K562 (cell line): ENCODE data around the gene SPTBN4. TPM values are rescaled to one million over a fixed set of nuclear protein-coding genes. Genes with fewer than 3 reads are reported as not detected.
A peak's percentile ranks its signal among the peaks of the same experiment; 100 is the strongest.
"Not testable (repeated sequence)": the region's sequence is repeated elsewhere in the genome, so short reads cannot be mapped to it uniquely, and the experiment has no call there.

Source experiments
- ATAC-seq: fragments of 200-7000 bp; cut with Tn5 transposase; 3 replicates; pipeline ENCODE4 v1.9.1; 2020; ENCODE audit warnings: moderate library complexity
- BruUV-seq: library from RNA; stranded (reverse); fragments of 400-500 nt; replicated peaks from 2 replicates; lab custom pipeline; 2021; lab: Mats Ljungman, UMichigan
- CTCF ChIA-PET: fragments of 300-600 bp; formaldehyde crosslinking; extraction: SDS; loops from one replicate; lab custom pipeline; 2021; ENCODE audit warnings: low intra/inter-chr PET ratio; lab: Yijun Ruan, JAX
- POLR2A ChIA-PET: fragments of 300-600, 350-650 bp; sonication (Branson Sonifier 250); formaldehyde crosslinking; extraction: SDS; loops from one replicate; lab custom pipeline; 2021; ENCODE audit warnings: antibody characterized with exemption, inconsistent platforms; lab: Yijun Ruan, JAX
- DNase-seq, 4 experiments: peaks; one replicate each; pipeline versions ENCODE4 v3.0.0 to v3.0.0-alpha.2; 2011 to 2018; ENCODE audit warnings: low spot score in 3 of 4, mixed read lengths in 3 of 4; ENCODE audit errors: extremely low read depth in 1 of 4
- FAIRE-seq: peaks from 2 replicates; lab custom pipeline; 2011; peaks lifted over from hg19 to GRCh38; lab: Jason Lieb, UNC
- H2AFZ ChIP-seq: 2 replicates; pipeline ENCODE4 v1.6.0; 2011; ENCODE audit warnings: low read depth, low read length, control low read depth, inconsistent platforms
- H3K27ac ChIP-seq: fragments of 200-600 bp; 3 replicates; pipeline ENCODE4 v1.8.0; 2011; ENCODE audit warnings: low read depth, mild to moderate bottlenecking, control low read depth, inconsistent platforms, low read length, moderate library complexity, mixed read lengths; ENCODE audit errors: extremely low read depth
- H3K27me3 ChIP-seq, 2 experiments: fragments of 300-600 bp in 1 of 2; 2 replicates in 1 of 2; 3 replicates in 1 of 2; pipeline versions ENCODE4 v1.6.0 to v1.8.0; 2011; ENCODE audit warnings: inconsistent platforms in 2 of 2, low read length in 2 of 2, mild to moderate bottlenecking in 1 of 2, mixed read lengths in 1 of 2, moderate library complexity in 1 of 2; ENCODE audit not compliant: control insufficient read depth in 2 of 2, insufficient read depth in 2 of 2
- H3K36me3 ChIP-seq: fragments of 300-600 bp; 3 replicates; pipeline ENCODE4 v1.8.0; 2011; ENCODE audit warnings: mild to moderate bottlenecking, low read length, inconsistent platforms; ENCODE audit not compliant: control insufficient read depth, insufficient read depth
- H3K4me1 ChIP-seq, 2 experiments: fragments of 200-600 bp in 1 of 2; replicated peaks in 1 of 2; 2 replicates in 1 of 2; 3 replicates in 1 of 2; pipeline versions ENCODE4 v1.5.1 to v1.8.0; 2011; ENCODE audit warnings: inconsistent platforms in 2 of 2, low read length in 2 of 2, mild to moderate bottlenecking in 1 of 2, mixed read lengths in 1 of 2, moderate library complexity in 1 of 2; ENCODE audit not compliant: control insufficient read depth in 2 of 2, insufficient read depth in 2 of 2
- H3K4me2 ChIP-seq: 2 replicates; pipeline ENCODE4 v1.6.1; 2011; ENCODE audit warnings: low read length, control low read depth, inconsistent platforms, mixed read lengths; ENCODE audit not compliant: insufficient read depth
- H3K4me3 ChIP-seq: fragments of 200-600 bp; sonication (generic), shearing (Covaris generic); 2 replicates; pipeline ENCODE4 v1.5.1; 2016; ENCODE audit warnings: control low read depth, inconsistent platforms
- H3K79me2 ChIP-seq: fragments of 200-600 bp; 3 replicates; pipeline ENCODE4 v1.8.0; 2011; ENCODE audit warnings: low read length, inconsistent platforms; ENCODE audit not compliant: control insufficient read depth, insufficient read depth
- H3K9ac ChIP-seq, 2 experiments: 2 replicates each; pipeline versions ENCODE4 v1.6.0 to v1.6.1; 2011; ENCODE audit warnings: low read depth in 2 of 2, low read length in 2 of 2, control low read depth in 1 of 2, inconsistent platforms in 1 of 2, mild to moderate bottlenecking in 1 of 2, mixed read lengths in 1 of 2; ENCODE audit not compliant: insufficient read depth in 1 of 2
- H3K9me1 ChIP-seq: one replicate; pipeline ENCODE4 v1.6.0; 2011; ENCODE audit warnings: inconsistent platforms, mild to moderate bottlenecking, low read length, moderate library complexity; ENCODE audit not compliant: control insufficient read depth, insufficient read depth
- H3K9me3 ChIP-seq: replicated peaks from 2 replicates; pipeline ENCODE4 v1.5.1; 2011; ENCODE audit warnings: low read depth, low read length, inconsistent platforms; ENCODE audit not compliant: control insufficient read depth, insufficient read depth
- H4K20me1 ChIP-seq: replicated peaks from 2 replicates; pipeline ENCODE4 v1.6.1; 2011; ENCODE audit warnings: low read length, inconsistent platforms, mixed read lengths; ENCODE audit not compliant: control insufficient read depth, insufficient read depth
- ADNP ChIP-seq: fragments of 200-800 bp; sonication (Bioruptor generic); IDR thresholded peaks from 2 replicates; pipeline ENCODE4 v1.6.1; 2016; ENCODE audit warnings: missing genetic modification characterization, missing compliant biosample characterization
- ATF7 ChIP-seq: fragments of 450-650 bp; IDR thresholded peaks from 2 replicates; pipeline ENCODE4 v1.7.1; 2014; ENCODE audit warnings: mild to moderate bottlenecking, moderate library complexity
- BCOR ChIP-seq: fragments of 450-650 bp; IDR thresholded peaks from 2 replicates; pipeline ENCODE4 v1.6.1; 2016
- CEBPB ChIP-seq: fragments of 450-650 bp; IDR thresholded peaks from 2 replicates; pipeline ENCODE4 v1.6.1; 2016; ENCODE audit warnings: missing genetic modification characterization, missing compliant biosample characterization
- CEBPG ChIP-seq, 3 experiments: fragments of 200-800 bp in 1 of 3; sonication (Bioruptor generic) in 1 of 3; sonication (generic) in 1 of 3; formaldehyde crosslinking in 1 of 3; IDR thresholded peaks in 2 of 3; conservative IDR thresholded peaks in 1 of 3; 2 replicates each; pipeline versions ENCODE4 v1.6.1 to v1.8.0; 2016 to 2022; ENCODE audit warnings: missing compliant biosample characterization in 2 of 3, missing genetic modification characterization in 2 of 3, mild to moderate bottlenecking in 1 of 3, missing genetic modification reagents in 1 of 3
- CTBP1 ChIP-seq: fragments of 450-650 bp; IDR thresholded peaks from 2 replicates; pipeline ENCODE4 v1.6.1; 2016; ENCODE audit warnings: borderline replicate concordance
- EP400 ChIP-seq: fragments of 450-650 bp; IDR thresholded peaks from 2 replicates; pipeline ENCODE4 v1.6.1; 2017; ENCODE audit warnings: antibody characterized with exemption, mild to moderate bottlenecking, moderate library complexity
- HDGF ChIP-seq: fragments of 450-650 bp; IDR thresholded peaks from 2 replicates; pipeline ENCODE4 v1.6.1; 2016
- LARP7 ChIP-seq: fragments of 450-650 bp; IDR thresholded peaks from 2 replicates; pipeline ENCODE4 v1.6.1; 2016
- SMAD4 ChIP-seq: fragments of 250-450 bp; sonication (Bioruptor Pico); conservative IDR thresholded peaks from 2 replicates; pipeline ENCODE4 v1.8.0; 2021; ENCODE audit warnings: inconsistent platforms, mild to moderate bottlenecking, moderate library complexity
- TBP ChIP-seq: optimal IDR thresholded peaks from 2 replicates; pipeline ENCODE3; 2011; ENCODE audit warnings: low read depth, low read length, improper control_type of control experiment
- ZEB2 ChIP-seq: fragments of 450-650 bp; IDR thresholded peaks from 2 replicates; pipeline ENCODE4 v1.6.1; 2016
- ZNF197 ChIP-seq: fragments of 200-800 bp; sonication (Bioruptor generic); IDR thresholded peaks from 2 replicates; pipeline ENCODE4 v1.6.1; 2016; ENCODE audit warnings: low read depth, missing genetic modification characterization, missing compliant biosample characterization
- ZNF384 ChIP-seq: IDR thresholded peaks from 2 replicates; pipeline ENCODE4 v1.6.1; 2012; ENCODE audit warnings: low read depth, low read length, improper control_type of control experiment
- WGBS: fragments of 100-300 bp; shearing (Covaris generic); methylation state at CpG from one replicate; pipeline ENCODE4 v1.1.6; 2016; ENCODE audit warnings: low coverage, mixed read lengths; ENCODE audit not compliant: insufficient coverage; ENCODE audit errors: missing lambda C conversion rate; 5-methylcytosine and 5-hydroxymethylcytosine counted together
- in situ Hi-C: fragments of 300-500 bp; cut with MboI; formaldehyde crosslinking; loops from 4 replicates; pipeline ENCODE4 v1.15.0; 2018; ENCODE audit warnings: inconsistent platforms, mixed read lengths
- intact Hi-C: fragments of 100-400 bp; cut with micrococcal nuclease; formaldehyde crosslinking; loops from 2 replicates; pipeline ENCODE4 v1.14.2; 2022
- polyA plus RNA-seq, 8 experiments: library from polyadenylated mRNA; depleted of rRNA in 4 of 8; stranded (reverse) in 5 of 8; unstranded in 3 of 8; fragments of >200 nt; fragmentation: Nextera tagmentation in 2 of 8; fragmentation: Illumina TruSeq in 1 of 8; extraction: Ambion mirVana in 2 of 8; extraction: Trizol in 1 of 8; gene quantifications; 2 replicates each; pipeline versions ENCODE4 v1.2.1 to v1.2.3, GENCODE V29; 2011 to 2014; ENCODE audit warnings: inconsistent platforms in 1 of 8, missing spikeins in 1 of 8
- total RNA-seq, 7 experiments: library from RNA; depleted of rRNA in 6 of 7; stranded (reverse); fragments of >200 nt in 6 of 7; fragmentation: Illumina TruSeq in 2 of 7; extraction: Trizol in 2 of 7; gene quantifications; 2 replicates each; pipeline versions ENCODE4 v1.2.1 to v1.2.3, GENCODE V29; 2011 to 2021; ENCODE audit warnings: low replicate concordance in 1 of 7
- TF ChIP-seq, protein P1 (sequence below): fragments of 450-650 bp; IDR thresholded peaks from 2 replicates; pipeline ENCODE4 v1.6.1; 2016; ENCODE audit warnings: missing biosample characterization, missing genetic modification characterization
- TF ChIP-seq, protein P2 (sequence below), 2 experiments: fragments of 450-650 bp in 1 of 2; sonication (generic) in 1 of 2; formaldehyde crosslinking in 1 of 2; IDR thresholded peaks in 1 of 2; conservative IDR thresholded peaks in 1 of 2; 2 replicates each; pipeline versions ENCODE4 v1.6.1 to v1.8.1; 2016 to 2023; ENCODE audit warnings: mild to moderate bottlenecking in 2 of 2, moderate library complexity in 2 of 2, inconsistent platforms in 1 of 2, missing genetic modification reagents in 1 of 2

SPTBN4 gene
- total and polyA plus RNA-seq, 9 of the 15 experiments (the other 6 are each of a cell fraction or from before 2014, with no cell fraction given), result 0.01 to 1.5 (median 0.86) TPM

DNA sequence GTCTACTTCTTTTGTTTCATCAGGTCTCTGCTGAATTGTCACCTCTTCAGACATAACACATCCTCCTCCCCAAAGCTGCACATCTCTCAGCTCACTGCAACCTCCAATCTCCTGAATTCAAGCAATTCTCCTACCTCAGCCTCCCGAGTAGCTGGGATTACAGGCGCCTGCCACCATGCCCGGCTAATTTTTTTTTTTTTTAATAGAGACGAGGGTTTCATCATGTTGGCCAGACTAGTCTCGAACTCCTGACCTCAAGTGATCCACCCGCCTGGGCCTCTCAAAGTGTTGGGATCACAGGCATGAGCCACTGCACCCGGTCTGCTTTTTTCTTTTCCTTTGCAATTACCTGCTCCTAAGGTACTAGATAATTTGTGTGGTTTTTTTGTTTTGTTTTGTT, 34.0 kb upstream of the SPTBN4 start:
- CTCF ChIA-PET, H3K36me3 ChIP-seq, H3K9me1 ChIP-seq: not testable (repeated sequence)
- peak; percentile 28; the same call in 1 of the 2 replicates for TF ChIP-seq CEBPG (CRISPR knock-in tag; IDR thresholded peaks at IDR 0.05)
- peak; percentile 73 to 81 for TF ChIP-seq CEBPG (tag; conservative IDR thresholded peaks at IDR 0.05 in 1 of 2, IDR thresholded peaks at IDR 0.05 in 1 of 2)
- TF ChIP-seq ADNP (tag), result peak; percentile 89
- peak; percentile 64 for TF ChIP-seq ZNF384
- TF ChIP-seq, protein P1, sequence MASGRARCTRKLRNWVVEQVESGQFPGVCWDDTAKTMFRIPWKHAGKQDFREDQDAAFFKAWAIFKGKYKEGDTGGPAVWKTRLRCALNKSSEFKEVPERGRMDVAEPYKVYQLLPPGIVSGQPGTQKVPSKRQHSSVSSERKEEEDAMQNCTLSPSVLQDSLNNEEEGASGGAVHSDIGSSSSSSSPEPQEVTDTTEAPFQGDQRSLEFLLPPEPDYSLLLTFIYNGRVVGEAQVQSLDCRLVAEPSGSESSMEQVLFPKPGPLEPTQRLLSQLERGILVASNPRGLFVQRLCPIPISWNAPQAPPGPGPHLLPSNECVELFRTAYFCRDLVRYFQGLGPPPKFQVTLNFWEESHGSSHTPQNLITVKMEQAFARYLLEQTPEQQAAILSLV (tag), result peak; percentile 55; the same call in 1 of the 2 replicates
- 0 out of 2 replicates have a peak, but pooled peaks have one; percentile 37 for TF ChIP-seq ATF7
- TF ChIP-seq CEBPB (tag), result peak; percentile 75
- peak; percentile 20; the same call in 1 of the 2 replicates for TF ChIP-seq CTBP1
- peak; percentile 47 for TF ChIP-seq TBP
- 0 out of 2 replicates have a peak, but pooled peaks have one; percentile 13 for TF ChIP-seq ZEB2
- TF ChIP-seq EP400, result peak; percentile 10; the same call in 1 of the 2 replicates
- 0 out of 2 replicates have a peak, but pooled peaks have one; percentile 22 for TF ChIP-seq ZNF197 (CRISPR knock-in tag)
- TF ChIP-seq SMAD4, result 0 out of 2 replicates have a peak, but pooled peaks have one; percentile 7
- peak; percentile 50; the same call in 1 of the 2 replicates for TF ChIP-seq LARP7
- TF ChIP-seq, protein P2, sequence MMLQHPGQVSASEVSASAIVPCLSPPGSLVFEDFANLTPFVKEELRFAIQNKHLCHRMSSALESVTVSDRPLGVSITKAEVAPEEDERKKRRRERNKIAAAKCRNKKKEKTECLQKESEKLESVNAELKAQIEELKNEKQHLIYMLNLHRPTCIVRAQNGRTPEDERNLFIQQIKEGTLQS (IDR thresholded peaks at IDR 0.05), result peak; percentile 49; the same call in 1 of the 2 replicates
- TF ChIP-seq, protein P2 (CRISPR knock-in tag; conservative IDR thresholded peaks at IDR 0.05), result not testable (repeated sequence)
- peak; percentile 37; the same call in 1 of the 2 replicates for TF ChIP-seq BCOR
- peak; percentile 35; the same call in 1 of the 2 replicates for TF ChIP-seq HDGF
- TF ChIP-seq, all 486 proteins: peak for 16; not testable (repeated sequence) for 470
- FAIRE-seq, intact Hi-C loops, H2AFZ ChIP-seq, H3K9me3 ChIP-seq, ATAC-seq, DNase-seq, in situ Hi-C loops, H3K79me2 ChIP-seq, BruUV-seq, H3K27me3 ChIP-seq, H4K20me1 ChIP-seq: not testable (repeated sequence)
- peak overlapping the region; percentile 40 for H3K4me3 ChIP-seq
- peaks cover 12 to 41% of the 10 kb centered on the region in 2 experiments for H3K4me1 ChIP-seq
- H3K9ac ChIP-seq, result peak overlapping the region; percentile 86 to 98
- WGBS, result 12% methylated on average over 7 of the region's 7 CpGs
- H3K4me2 ChIP-seq, result peak overlapping the region; percentile 86
- POLR2A ChIA-PET, result interaction anchor here (0.6 to 4.0 kb wide), 8 partner anchors 10 to 1793 kb away, joined by 3 to 34 read pairs (median 4); partner anchors contain the start of gene SERTAD3
- peak overlapping the region; percentile 94 for H3K27ac ChIP-seq
